HG03442 (cell line): ENCODE data around the gene LIPC.

Source experiments
- ATAC-seq: cut with Tn5 transposase; IDR thresholded peaks from one replicate; pipeline ENCODE4 v1.9.1; 2021; ENCODE audit warnings: mild to moderate bottlenecking, moderate library complexity; ENCODE audit not compliant: unreplicated experiment

Gene LIPC

GRCh38 chr15:58433597-58434333 is 2.0 kb downstream of the LIPC start:
- no peak for ATAC-seq

GRCh38 chr15:58434334-58434875 is 2.6 kb downstream of the LIPC start:
- no peak for ATAC-seq

DNA sequence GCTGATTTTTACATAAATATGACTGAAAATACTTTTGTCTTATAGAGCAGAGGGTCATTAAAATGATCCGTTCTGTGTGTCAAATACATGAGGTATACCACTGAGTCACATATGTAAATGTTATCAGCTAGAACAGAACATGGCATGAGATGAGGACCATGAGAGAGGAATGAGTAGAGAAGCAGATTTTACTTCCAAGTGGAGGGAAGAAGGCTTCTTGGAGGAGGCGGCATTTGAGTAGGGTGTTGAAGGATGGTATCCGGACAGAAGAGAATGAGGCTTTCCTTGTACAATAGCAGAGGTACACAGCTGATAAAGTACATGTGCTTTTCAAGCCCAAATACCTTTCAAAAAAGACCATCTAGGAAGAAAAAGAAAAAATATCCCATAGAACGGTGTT is 4.8 kb downstream of the LIPC start:
- ATAC-seq = no peak

DNA sequence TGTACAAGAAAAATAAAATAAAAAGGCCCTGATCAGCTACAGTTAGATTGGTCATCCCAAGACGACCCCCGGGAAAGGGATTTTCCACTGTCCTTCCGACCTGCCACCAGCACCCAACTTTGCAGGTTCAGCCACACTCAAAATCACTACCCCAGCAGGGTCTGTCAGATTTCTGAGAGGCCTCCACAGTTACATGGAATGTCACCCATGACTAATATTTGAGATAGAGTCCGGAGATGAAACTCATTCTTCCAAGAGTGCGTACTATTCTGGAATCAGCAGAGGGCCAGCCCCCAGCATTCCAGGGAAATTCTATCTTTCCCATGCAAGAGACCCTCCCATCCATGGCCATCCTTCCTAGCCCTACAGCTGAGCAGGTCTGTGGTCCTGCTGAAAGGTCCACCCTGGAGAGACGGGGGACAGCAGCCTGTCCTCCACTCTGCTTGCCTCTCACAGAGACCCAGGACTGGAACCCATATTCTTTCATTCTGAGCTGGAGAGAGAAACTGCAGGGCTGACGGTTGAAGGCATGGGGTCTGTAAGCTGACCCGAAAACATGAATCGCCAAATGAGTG is 5.8 kb downstream of the LIPC start:
- ATAC-seq = no peak

GRCh38 chr15:58438111-58438510 is 6.3 kb downstream of the LIPC start:
- no peak for ATAC-seq

GRCh38 chr15:58438956-58439355 is 7.2 kb downstream of the LIPC start:
- no peak for ATAC-seq

- ATAC-seq = no peak
These were observed 8.5 kb downstream of the LIPC start for GRCh38 chr15:58440158-58440910.

DNA sequence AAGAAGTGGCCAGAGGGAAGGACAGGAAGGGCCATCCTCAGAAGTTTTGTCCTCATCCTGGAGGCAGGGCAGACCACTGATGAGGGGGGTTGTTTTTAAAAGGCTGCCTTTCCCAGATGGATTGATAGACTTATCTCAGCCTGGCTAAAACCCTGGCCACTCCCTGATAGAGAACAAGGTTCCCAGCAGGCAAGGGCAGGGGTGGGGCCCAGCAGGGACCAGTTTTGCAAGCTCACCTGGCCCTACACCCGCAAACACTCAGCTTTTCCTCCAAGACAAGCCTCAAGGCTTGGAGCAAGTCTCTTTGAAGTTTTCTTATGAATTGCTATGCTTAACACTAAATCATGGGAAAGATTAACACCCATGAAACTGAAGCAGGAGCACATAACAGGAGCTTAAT is 9.1 kb downstream of the LIPC start:
- no peak for ATAC-seq

DNA sequence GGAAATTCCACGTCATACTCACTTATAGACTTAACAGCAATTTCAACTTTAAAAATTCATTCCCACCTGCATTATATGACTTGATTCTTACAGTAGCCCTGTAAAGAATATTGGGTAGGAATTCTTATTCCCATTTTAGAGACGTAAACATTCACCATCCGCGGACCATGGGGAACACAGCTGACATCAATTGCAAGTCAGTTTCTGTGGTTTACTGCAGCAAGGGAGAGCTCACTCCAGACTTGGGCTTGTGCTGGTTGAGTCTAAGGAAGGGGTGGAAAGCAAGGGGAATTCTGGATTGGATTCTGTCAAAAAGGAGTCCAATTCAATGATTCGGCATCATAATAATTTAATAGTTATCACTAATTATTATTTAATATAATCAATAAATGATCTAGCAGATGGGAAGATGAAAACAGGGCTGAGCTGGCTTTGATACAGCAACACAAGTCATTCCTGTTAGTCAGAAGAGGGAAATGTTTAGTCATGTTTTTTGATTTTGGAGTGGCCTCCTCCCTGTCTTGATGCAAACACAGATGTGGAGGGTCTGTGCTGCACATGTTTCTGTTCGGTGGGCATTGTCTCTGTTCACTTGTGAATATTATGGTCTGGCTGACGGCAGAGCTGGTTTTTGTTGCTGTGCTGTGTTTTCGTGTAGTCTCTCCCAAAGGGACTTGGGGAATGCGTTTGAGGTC is 9.7 kb downstream of the LIPC start:
- ATAC-seq = no peak

DNA sequence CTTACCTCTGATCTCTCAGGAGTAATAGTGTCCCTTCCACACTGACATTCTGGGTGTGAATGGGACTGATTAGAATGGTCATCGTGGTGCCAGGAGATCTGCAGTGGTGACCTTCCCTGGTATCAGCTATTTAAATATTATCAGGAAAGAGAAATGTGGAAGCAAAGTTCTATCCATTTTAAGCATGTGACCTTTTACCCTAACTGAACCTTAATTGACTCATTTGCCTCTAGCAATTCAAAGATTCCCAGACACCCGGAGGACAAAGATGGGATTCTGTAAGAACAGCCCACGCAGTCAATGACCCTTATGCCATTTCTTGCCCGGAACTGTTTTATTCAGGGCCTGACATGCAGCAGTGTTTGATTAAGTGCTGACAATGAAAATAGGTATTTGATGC is 10.3 kb downstream of the LIPC start:
- no peak for ATAC-seq

GRCh38 chr15:58443308-58443707 is 11.5 kb downstream of the LIPC start:
- ATAC-seq = no peak

DNA sequence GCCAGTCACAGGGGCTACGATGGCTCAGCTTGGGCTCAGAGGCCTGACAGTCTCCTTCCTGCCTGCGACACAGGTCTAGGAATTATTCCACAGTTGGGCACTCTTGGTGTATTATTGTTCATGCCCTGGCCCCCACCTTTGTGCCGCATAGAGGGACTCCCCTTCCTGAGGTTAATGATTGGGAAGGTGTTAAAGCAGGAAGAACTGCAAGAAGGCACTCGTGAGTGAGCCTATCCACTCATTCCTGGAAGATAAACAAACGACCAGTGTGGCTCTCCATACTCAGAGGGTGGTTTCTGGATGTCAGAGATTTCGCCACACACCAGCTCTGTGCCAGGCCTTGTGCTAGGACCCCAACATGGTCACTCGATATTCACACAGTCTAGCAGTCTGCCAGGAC is 12.3 kb downstream of the LIPC start:
- ATAC-seq = no peak

GRCh38 chr15:58444658-58445332 is 13.0 kb downstream of the LIPC start:
- ATAC-seq = no peak

DNA sequence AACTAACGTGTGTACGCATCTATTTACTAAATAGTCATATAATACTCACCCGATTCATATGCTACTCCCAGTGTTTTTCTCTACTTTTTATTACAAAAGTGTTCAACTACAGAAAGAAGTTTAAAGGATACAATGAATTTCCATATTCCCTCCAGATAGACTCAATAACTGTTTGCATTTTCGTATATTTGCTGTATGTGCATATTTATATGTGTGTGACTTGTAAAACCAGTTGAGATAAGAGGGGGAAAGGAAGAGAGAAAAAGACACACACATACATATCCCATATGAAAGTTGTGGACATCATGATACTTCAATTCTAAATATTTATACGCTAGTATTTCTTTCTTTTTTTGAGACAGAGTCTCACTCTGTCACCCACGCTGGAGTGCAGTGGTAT is 14.1 kb downstream of the LIPC start:
- no peak for ATAC-seq

DNA sequence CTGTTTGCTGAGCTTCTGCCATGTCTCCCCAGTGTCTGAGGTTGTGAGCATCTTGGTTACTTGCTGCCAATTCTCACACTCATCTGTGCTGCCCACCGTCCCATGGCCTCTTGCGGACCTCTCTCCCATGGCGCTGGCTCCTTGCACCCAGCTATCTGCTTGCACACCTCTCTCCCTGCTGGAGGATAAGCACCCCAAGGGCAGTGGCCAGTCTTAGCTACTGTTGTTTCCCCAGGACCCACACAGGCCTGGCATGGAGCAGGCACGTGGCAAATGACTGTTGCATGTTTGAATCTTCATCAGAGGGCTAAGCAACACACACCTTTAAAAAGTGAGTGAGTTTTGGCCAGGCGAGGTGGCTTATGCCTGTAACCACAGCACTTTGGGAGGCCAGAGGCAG is 14.7 kb downstream of the LIPC start:
- no peak for ATAC-seq

DNA sequence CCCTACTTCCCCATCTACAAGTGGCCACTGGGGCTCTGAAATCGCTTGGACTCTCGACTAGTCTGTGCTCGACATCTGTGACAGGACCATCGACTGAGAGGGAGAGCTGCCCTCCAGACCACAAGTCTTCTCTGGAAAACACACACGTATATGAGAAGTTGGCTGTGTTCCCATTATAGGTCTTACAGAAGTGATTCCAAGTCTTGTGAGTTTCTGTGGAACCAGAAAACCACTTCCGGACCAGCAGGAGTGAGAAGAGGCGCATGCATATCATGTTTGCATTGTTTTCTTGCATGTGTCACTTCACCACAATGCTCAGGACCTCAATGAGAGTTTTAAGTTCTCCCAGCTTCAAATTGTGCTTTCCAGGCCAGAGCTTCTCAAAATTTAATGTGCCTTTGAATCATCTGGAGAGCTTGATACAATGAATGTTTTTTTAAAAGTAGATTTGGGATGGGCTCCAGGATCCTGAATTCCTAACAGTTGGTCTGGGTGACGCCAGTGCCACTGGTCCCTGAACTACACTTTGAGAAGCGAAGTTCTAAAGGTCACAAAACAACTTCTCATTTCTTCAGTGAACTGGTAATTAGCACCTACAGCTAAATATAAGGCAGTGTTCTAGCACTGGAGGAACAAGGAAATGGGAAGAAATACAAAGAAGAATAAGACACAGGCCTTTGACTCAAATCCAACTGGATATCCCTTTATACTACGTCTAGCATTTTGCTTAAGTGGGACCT is 15.7 kb downstream of the LIPC start:
- ATAC-seq = no peak

DNA sequence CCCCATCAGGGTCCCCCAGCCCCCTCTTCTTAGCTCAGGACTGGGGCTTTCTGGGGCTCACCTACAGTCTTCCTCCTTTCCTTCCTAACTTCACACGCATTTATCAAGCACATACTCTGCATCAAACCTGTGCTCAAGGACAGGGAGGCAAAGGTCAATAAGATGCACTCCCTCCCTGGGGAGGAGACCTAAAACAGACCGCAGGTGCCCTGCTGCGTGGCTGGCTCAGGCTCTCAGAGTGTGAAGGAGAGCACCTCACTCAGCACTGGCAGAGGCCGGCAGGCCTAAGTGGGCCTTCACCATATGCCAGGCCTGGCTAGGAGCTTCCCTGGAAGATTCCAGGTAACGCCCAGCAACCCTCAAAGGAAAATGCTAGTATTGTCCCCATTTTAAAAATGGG is 16.5 kb downstream of the LIPC start:
- ATAC-seq = no peak

DNA sequence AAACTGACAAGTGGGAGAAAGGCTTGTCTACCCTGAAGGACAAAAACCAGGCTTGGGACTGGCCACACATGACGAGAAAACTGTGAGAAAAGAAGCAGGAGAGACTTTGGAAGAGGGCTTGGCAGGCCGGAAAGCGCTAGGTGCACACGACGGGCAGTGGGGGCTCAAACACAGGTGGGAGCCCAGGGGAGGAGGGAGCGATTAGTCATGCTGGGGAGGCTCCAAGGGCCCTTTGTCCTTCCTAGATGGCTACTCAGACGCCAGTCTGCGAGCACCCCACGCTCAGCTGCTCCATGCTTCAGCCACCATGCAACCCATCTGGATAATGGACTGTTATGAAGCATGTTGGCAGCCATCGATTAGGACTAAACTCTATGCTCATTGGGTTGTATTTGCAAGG is 17.1 kb downstream of the LIPC start:
- no peak for ATAC-seq

DNA sequence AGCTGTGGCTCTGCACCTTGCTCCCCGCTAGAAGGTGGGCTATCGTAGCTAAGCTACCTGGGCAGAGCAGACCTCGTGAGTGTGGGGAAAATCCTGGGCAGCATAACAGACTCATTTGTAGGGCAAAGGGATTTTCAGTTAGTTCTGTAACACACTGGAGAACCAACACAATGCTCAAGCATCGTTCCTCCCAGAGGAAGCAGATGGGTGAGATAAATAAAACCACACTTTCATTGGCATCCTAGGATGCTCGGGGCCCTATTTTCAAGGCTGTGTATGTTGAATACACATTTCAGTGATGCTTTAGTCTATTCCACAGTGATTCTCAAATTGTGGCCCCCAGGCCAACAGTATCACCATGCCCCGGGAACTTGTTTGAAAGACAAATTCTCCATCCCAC is 20.0 kb downstream of the LIPC start:
- no peak for ATAC-seq

- no peak for ATAC-seq
These were observed 21.0 kb downstream of the LIPC start for GRCh38 chr15:58452775-58453174.
